Activated CD4-positive, alpha-beta T cell treated with anti-CD3 and anti-CD28 coated beads, Interleukin-2, amount 10 ng/mL, durations not matched to agents 7 days and 5 days (primary cell): ENCODE results near the gene AKAP13. TPM values are rescaled to one million over a fixed set of nuclear protein-coding genes. Genes with fewer than 3 reads are reported as not detected.
A peak's percentile ranks its signal among the peaks of the same experiment; 100 is the strongest.

Experiments used
- CTCF ChIA-PET: fragments of 350-600 bp; sonication (Branson Sonifier 250); formaldehyde crosslinking; loops from one replicate; lab custom pipeline; 2021; ENCODE audit warnings: antibody characterized with exemption; lab: Charles Lee
- POLR2A ChIA-PET: fragments of 350-600 bp; sonication (Branson Sonifier 250); formaldehyde crosslinking; loops from one replicate; lab custom pipeline; 2021; ENCODE audit warnings: antibody characterized with exemption; lab: Charles Lee
- DNase-seq: peaks from one replicate; pipeline ENCODE4 v3.0.0-alpha.2; 2020
- H3K27ac Mint-ChIP-seq: one replicate; pipeline ENCODE4 v1.8.0; 2021; ENCODE audit warnings: mild to moderate bottlenecking, moderate library complexity, mixed read lengths
- H3K27me3 Mint-ChIP-seq: one replicate; pipeline ENCODE4 v1.8.0; 2021; ENCODE audit warnings: mixed read lengths
- H3K36me3 Mint-ChIP-seq: one replicate; pipeline ENCODE4 v1.8.0; 2021; ENCODE audit warnings: low read depth, mixed read lengths
- H3K4me1 Mint-ChIP-seq: one replicate; pipeline ENCODE4 v1.8.0; 2021; ENCODE audit warnings: mixed read lengths
- H3K4me3 Mint-ChIP-seq: one replicate; pipeline ENCODE4 v1.8.0; 2021; ENCODE audit warnings: mild to moderate bottlenecking, moderate library complexity, mixed read lengths
- H3K9me3 Mint-ChIP-seq: one replicate; pipeline ENCODE4 v1.8.0; 2021; ENCODE audit warnings: mixed read lengths
- total RNA-seq, 2 experiments: library from RNA; stranded (reverse); gene quantifications; one replicate each; pipeline ENCODE4 v1.2.3, GENCODE V29; 2021

The AKAP13 gene
- total RNA-seq, 2 experiments from 2014 or later, result 152 to 181 TPM

GRCh38 chr15:85354461-85354860 lies 25.9 kb upstream of the AKAP13 start:
- no peaks in the 10 kb centered on the region for H3K9me3 Mint-ChIP-seq
- peaks cover 2% of the 10 kb centered on the region for H3K36me3 Mint-ChIP-seq
- ChIA-PET CTCF (interaction anchor here (0.9 kb wide), 1 partner anchor 70 kb away, joined by 3 read pairs; no protein-coding TSS in a partner anchor), POLR2A (no interaction called here)
- no peak for DNase-seq
- no peak overlapping the region for H3K4me3 Mint-ChIP-seq
- H3K27ac Mint-ChIP-seq, result no peak overlapping the region
- H3K27me3 Mint-ChIP-seq, result peaks cover 5% of the 10 kb centered on the region
- H3K4me1 Mint-ChIP-seq, result peaks cover 14% of the 10 kb centered on the region

GRCh38 chr15:85354948-85355347 lies 25.5 kb upstream of the AKAP13 start:
- no peaks in the 10 kb centered on the region for H3K9me3 Mint-ChIP-seq
- no peak for DNase-seq
- H3K36me3 Mint-ChIP-seq, result peaks cover 2% of the 10 kb centered on the region
- H3K4me1 Mint-ChIP-seq, result peaks cover 14% of the 10 kb centered on the region
- ChIA-PET CTCF (interaction anchor here (0.8 kb wide), 1 partner anchor 11 kb away, joined by 3 read pairs; no protein-coding TSS in a partner anchor), POLR2A (interaction anchor here (0.5 to 0.6 kb wide), 2 partner anchors 26 to 594 kb away, joined by 4 to 10 read pairs; no protein-coding TSS in a partner anchor)
- no peak overlapping the region for H3K4me3 Mint-ChIP-seq
- peaks cover 5% of the 10 kb centered on the region for H3K27me3 Mint-ChIP-seq
- no peak overlapping the region for H3K27ac Mint-ChIP-seq

GRCh38 chr15:85356276-85356675 lies 24.1 kb upstream of the AKAP13 start:
- no peak for DNase-seq
- Mint-ChIP-seq H3K9me3 (no peaks in the 10 kb centered on the region), H3K27me3 (peaks cover 5% of the 10 kb centered on the region), H3K36me3 (peaks cover 2% of the 10 kb centered on the region), H3K4me1 (peaks cover 14% of the 10 kb centered on the region), H3K27ac (no peak overlapping the region), H3K4me3 (no peak overlapping the region)
- ChIA-PET POLR2A (no interaction called here), CTCF (interaction anchor here (0.5 kb wide), 1 partner anchor 254 kb away, joined by 3 read pairs; no protein-coding TSS in a partner anchor)

- H3K4me1 Mint-ChIP-seq, result peaks cover 14% of the 10 kb centered on the region
- no peak overlapping the region for H3K4me3 Mint-ChIP-seq
- ChIA-PET POLR2A (no interaction called here), CTCF (interaction anchor here (1.0 to 1.5 kb wide), 2 partner anchors 30 to 45 kb away, joined by 3 read pairs; no protein-coding TSS in a partner anchor)
- no peak overlapping the region for H3K27ac Mint-ChIP-seq
- H3K36me3 Mint-ChIP-seq, result no peaks in the 10 kb centered on the region
- H3K9me3 Mint-ChIP-seq, result no peaks in the 10 kb centered on the region
- no peak for DNase-seq
- peaks cover 2% of the 10 kb centered on the region for H3K27me3 Mint-ChIP-seq
These were observed 19.1 kb upstream of the AKAP13 start for GRCh38 chr15:85361323-85361722.

- H3K27me3 Mint-ChIP-seq, result peaks cover 2% of the 10 kb centered on the region
- no peak overlapping the region for H3K27ac Mint-ChIP-seq
- H3K9me3 Mint-ChIP-seq, result no peaks in the 10 kb centered on the region
- ChIA-PET CTCF (interaction anchor here (0.6 to 1.8 kb wide), 4 partner anchors 21 to 656 kb away, joined by 3 to 5 read pairs (median 4); no protein-coding TSS in a partner anchor), POLR2A (no interaction called here)
- H3K4me1 Mint-ChIP-seq, result peaks cover 13% of the 10 kb centered on the region
- H3K4me3 Mint-ChIP-seq, result no peak overlapping the region
- DNase-seq, result no peak
- H3K36me3 Mint-ChIP-seq, result no peaks in the 10 kb centered on the region
These were observed 17.8 kb upstream of the AKAP13 start for GRCh38 chr15:85362436-85363081.

- POLR2A ChIA-PET, result no interaction called here
- Mint-ChIP-seq H3K27me3 (peaks cover 2% of the 10 kb centered on the region), H3K4me3 (no peak overlapping the region), H3K4me1 (peaks cover 9% of the 10 kb centered on the region), H3K9me3 (no peaks in the 10 kb centered on the region), H3K36me3 (no peaks in the 10 kb centered on the region), H3K27ac (no peak overlapping the region)
- CTCF ChIA-PET, result interaction anchor here (0.9 to 1.1 kb wide), 2 partner anchors 11 to 12 kb away, joined by 3 read pairs; no protein-coding TSS in a partner anchor
- no peak for DNase-seq
These were observed 14.4 kb upstream of the AKAP13 start for GRCh38 chr15:85365980-85366379.

GRCh38 chr15:85367741-85368140 lies 12.7 kb upstream of the AKAP13 start:
- H3K27me3 Mint-ChIP-seq, result peaks cover 2% of the 10 kb centered on the region
- peak; percentile 11 for DNase-seq
- peaks cover 9% of the 10 kb centered on the region for H3K4me1 Mint-ChIP-seq
- no peaks in the 10 kb centered on the region for H3K9me3 Mint-ChIP-seq
- no peak overlapping the region for H3K27ac Mint-ChIP-seq
- no peak overlapping the region for H3K4me3 Mint-ChIP-seq
- ChIA-PET POLR2A (no interaction called here), CTCF (interaction anchor here (0.7 to 1.5 kb wide), 3 partner anchors 9 to 37 kb away, joined by 3 to 4 read pairs (median 3); no protein-coding TSS in a partner anchor)
- no peaks in the 10 kb centered on the region for H3K36me3 Mint-ChIP-seq

GRCh38 chr15:85374831-85375230 lies 5.6 kb upstream of the AKAP13 start:
- no peak overlapping the region for H3K4me3 Mint-ChIP-seq
- no peaks in the 10 kb centered on the region for H3K9me3 Mint-ChIP-seq
- H3K27me3 Mint-ChIP-seq, result peaks cover 3% of the 10 kb centered on the region
- no peak for DNase-seq
- peaks cover 4% of the 10 kb centered on the region for H3K36me3 Mint-ChIP-seq
- H3K4me1 Mint-ChIP-seq, result peaks cover 32% of the 10 kb centered on the region
- H3K27ac Mint-ChIP-seq, result no peak overlapping the region
- ChIA-PET POLR2A (no interaction called here), CTCF (interaction anchor here (1.2 to 1.4 kb wide), 2 partner anchors 11 to 57 kb away, joined by 3 read pairs; no protein-coding TSS in a partner anchor)

- POLR2A ChIA-PET, result no interaction called here
- no peak overlapping the region for H3K4me3 Mint-ChIP-seq
- H3K36me3 Mint-ChIP-seq, result peaks cover 10% of the 10 kb centered on the region
- H3K9me3 Mint-ChIP-seq, result no peaks in the 10 kb centered on the region
- peak overlapping the region; percentile 51 for H3K27ac Mint-ChIP-seq
- peaks cover 40% of the 10 kb centered on the region for H3K4me1 Mint-ChIP-seq
- H3K27me3 Mint-ChIP-seq, result peaks cover 3% of the 10 kb centered on the region
- no peak for DNase-seq
- CTCF ChIA-PET, result interaction anchor here (0.6 kb wide), 2 partner anchors 24 to 64 kb away, joined by 3 read pairs; no protein-coding TSS in a partner anchor
These were observed 3.1 kb upstream of the AKAP13 start for GRCh38 chr15:85377269-85377668.

GRCh38 chr15:85377986-85378385 lies 2.4 kb upstream of the AKAP13 start:
- Mint-ChIP-seq H3K27ac (no peak overlapping the region), H3K27me3 (peaks cover 3% of the 10 kb centered on the region), H3K4me1 (peaks cover 47% of the 10 kb centered on the region), H3K36me3 (peaks cover 14% of the 10 kb centered on the region), H3K4me3 (no peak overlapping the region), H3K9me3 (no peaks in the 10 kb centered on the region)
- CTCF ChIA-PET, result interaction anchor here (1.0 kb wide), 1 partner anchor 11 kb away, joined by 3 read pairs; no protein-coding TSS in a partner anchor
- POLR2A ChIA-PET, result interaction anchor here (0.7 kb wide), 1 partner anchor 78 kb away, joined by 3 read pairs; no protein-coding TSS in a partner anchor
- DNase-seq, result no peak

GRCh38 chr15:85379403-85380131 lies 836 bp upstream of the AKAP13 start:
- Mint-ChIP-seq H3K4me1 (peaks cover 60% of the 10 kb centered on the region), H3K27ac (peak overlapping the region; percentile 94), H3K4me3 (peak overlapping the region; percentile 87), H3K9me3 (no peaks in the 10 kb centered on the region), H3K36me3 (peaks cover 22% of the 10 kb centered on the region), H3K27me3 (peaks cover 3% of the 10 kb centered on the region)
- POLR2A ChIA-PET, result interaction anchor here (1.6 kb wide), 2 partner anchors 33 to 49 kb away, joined by 5 to 12 read pairs; no protein-coding TSS in a partner anchor
- CTCF ChIA-PET, result interaction anchor here (0.5 to 1.5 kb wide), 6 partner anchors 11 to 701 kb away, joined by 3 to 4 read pairs (median 4); no protein-coding TSS in a partner anchor
- peak; percentile 77 for DNase-seq
